Rectal smooth muscle tissue (tissue), 1 donor: ENCODE measurements around the gene ASPRV1.

Experiments used
- H3K27ac ChIP-seq: one replicate; pipeline ENCODE4 v1.7.0; 2013; ENCODE audit warnings: low read depth, low read length, inconsistent platforms
- H3K27me3 ChIP-seq: one replicate; pipeline ENCODE4 v1.7.0; 2013; ENCODE audit warnings: low read length; ENCODE audit not compliant: control insufficient read depth, insufficient read depth
- H3K36me3 ChIP-seq: one replicate; pipeline ENCODE4 v1.7.0; 2013; ENCODE audit warnings: low read length; ENCODE audit not compliant: control insufficient read depth, insufficient read depth
- H3K4me1 ChIP-seq: one replicate; pipeline ENCODE4 v1.7.0; 2013; ENCODE audit warnings: low read length; ENCODE audit not compliant: control insufficient read depth, insufficient read depth
- H3K4me3 ChIP-seq: one replicate; pipeline ENCODE4 v1.7.0; 2013; ENCODE audit warnings: low read length
- H3K9ac ChIP-seq: one replicate; pipeline ENCODE4 v1.7.0; 2013; ENCODE audit warnings: low read length

The ASPRV1 gene

DNA sequence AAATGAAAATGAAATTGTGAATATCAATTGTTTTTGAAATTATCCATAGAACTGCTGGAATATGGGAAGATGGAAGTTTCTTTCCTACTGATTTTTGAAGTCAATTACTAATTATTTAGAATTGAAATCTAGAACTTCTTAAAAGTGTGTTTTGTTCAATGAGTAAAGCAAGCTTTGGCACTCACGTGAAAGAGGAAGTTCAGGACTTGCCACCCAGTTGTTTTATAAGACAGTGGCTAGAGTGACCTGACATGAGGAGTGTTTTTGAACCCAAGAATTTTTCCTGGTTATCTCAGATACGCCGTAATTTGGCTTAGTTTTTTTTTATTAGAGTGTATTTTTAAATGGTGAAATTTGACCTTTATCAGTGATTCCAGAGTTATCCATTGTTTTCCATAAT is 43.0 kb downstream of the ASPRV1 start:
- no peaks in the 10 kb centered on the region for H3K27me3 ChIP-seq
- no peak overlapping the region for H3K27ac ChIP-seq
- H3K4me1 ChIP-seq: no peaks in the 10 kb centered on the region
- H3K36me3 ChIP-seq: peaks cover 13% of the 10 kb centered on the region
- no peak overlapping the region for H3K9ac ChIP-seq
- no peak overlapping the region for H3K4me3 ChIP-seq

DNA sequence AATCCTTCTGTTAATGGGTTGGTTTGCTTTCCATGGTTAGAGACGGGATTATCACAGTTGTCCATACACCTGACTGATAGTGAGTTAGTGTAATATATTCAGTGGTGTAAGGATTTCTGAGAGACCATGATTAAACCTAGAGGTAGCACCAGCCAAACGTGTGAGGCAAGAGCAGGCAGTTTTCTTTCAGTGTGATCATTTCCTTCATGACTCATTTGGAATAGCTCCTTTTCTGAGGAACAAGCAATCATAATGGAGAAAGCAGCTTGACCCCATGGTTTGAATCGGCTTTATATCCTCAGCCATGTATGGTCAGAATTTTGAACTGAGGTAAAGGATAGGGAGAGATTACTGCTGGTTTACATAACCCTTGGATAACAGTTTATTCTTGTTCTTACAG is 43.6 kb downstream of the ASPRV1 start:
- no peak overlapping the region for H3K4me3 ChIP-seq
- H3K27me3 ChIP-seq: no peaks in the 10 kb centered on the region
- H3K36me3 ChIP-seq: peaks cover 13% of the 10 kb centered on the region
- no peak overlapping the region for H3K27ac ChIP-seq
- H3K9ac ChIP-seq: no peak overlapping the region
- H3K4me1 ChIP-seq: no peaks in the 10 kb centered on the region

DNA sequence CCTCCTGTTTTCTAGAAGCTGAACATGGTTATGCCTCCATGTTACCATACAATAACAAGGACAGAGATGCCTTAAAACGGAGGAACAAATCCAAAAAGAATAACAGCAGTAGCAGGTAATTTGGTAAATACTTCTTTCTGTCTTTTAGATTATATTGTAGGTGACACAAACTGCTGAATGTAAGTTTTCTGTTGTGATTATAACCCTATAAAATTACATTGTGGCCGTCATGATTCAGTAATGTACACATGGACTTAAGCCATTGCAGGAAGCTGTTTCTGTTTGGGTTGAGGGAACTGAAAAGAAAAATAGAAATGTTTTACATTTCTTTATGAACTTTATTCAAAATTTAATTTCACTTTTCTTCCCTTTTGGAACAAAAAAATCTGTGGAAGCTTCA is 45.3 kb downstream of the ASPRV1 start:
- Histone ChIP-seq H3K4me3 (peak overlapping the region; percentile 79), H3K9ac (no peak overlapping the region), H3K36me3 (peaks cover 9% of the 10 kb centered on the region), H3K27me3 (no peaks in the 10 kb centered on the region), H3K4me1 (peaks cover 2% of the 10 kb centered on the region), H3K27ac (no peak overlapping the region)

DNA sequence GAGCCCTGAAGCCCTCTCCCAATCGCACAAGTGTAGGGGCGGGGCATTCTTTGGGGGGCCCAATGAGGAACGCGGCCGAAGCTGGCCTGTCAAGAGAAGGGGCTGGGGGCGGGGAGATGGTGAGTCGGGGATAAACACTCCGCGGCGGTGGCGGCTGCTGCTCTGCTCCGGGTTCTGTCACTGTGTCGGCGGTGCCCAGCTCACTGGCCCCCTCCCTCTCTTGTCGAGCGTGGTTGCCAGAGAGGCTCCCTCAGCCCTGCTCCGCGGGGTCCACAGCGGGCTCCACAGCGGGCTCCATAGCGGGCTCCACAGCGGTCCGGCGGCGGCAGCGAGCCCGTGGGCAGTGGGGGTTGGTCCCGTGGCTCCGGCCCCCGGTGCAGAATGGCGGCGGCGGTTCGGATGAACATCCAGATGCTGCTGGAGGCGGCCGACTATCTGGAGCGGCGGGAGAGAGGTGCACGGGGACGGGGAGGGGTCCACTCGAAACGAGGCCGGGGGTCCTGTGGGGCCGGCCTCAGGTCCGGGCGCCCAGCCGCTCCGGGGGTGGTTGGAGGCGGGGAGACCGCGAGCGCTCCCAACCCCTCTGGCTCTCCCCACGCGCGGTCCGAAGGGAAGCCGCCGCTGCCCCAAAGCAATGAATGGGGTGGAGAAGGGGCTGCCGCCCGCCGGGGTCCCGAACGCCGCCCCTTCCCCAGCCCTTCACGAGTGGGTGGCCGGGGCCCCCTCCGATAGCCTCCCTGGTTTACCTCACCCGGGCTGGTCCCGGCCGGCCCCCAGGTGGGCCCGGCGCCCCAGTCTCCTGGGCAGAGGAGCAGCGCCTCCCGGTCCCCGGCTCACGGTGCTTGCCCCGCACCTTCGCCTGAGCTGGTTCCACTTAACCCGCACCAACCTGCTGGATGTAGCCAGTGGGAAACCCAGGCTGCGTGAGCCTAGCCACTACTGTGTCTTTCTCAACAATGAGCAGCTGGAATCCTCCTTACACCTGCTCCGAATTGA is 46.2 kb downstream of the ASPRV1 start, which contains the start of gene MXD1:
Gene MXD1 (plus strand): TSS at position 160 of the 996 bp plus-strand sequence. CDS start 222 bp downstream, at position 382.
- peaks cover 6% of the 10 kb centered on the region for H3K36me3 ChIP-seq
- peaks cover 2% of the 10 kb centered on the region for H3K4me1 ChIP-seq
- peak within 1 kb of the TSS; percentile 75 for H3K9ac ChIP-seq

DNA sequence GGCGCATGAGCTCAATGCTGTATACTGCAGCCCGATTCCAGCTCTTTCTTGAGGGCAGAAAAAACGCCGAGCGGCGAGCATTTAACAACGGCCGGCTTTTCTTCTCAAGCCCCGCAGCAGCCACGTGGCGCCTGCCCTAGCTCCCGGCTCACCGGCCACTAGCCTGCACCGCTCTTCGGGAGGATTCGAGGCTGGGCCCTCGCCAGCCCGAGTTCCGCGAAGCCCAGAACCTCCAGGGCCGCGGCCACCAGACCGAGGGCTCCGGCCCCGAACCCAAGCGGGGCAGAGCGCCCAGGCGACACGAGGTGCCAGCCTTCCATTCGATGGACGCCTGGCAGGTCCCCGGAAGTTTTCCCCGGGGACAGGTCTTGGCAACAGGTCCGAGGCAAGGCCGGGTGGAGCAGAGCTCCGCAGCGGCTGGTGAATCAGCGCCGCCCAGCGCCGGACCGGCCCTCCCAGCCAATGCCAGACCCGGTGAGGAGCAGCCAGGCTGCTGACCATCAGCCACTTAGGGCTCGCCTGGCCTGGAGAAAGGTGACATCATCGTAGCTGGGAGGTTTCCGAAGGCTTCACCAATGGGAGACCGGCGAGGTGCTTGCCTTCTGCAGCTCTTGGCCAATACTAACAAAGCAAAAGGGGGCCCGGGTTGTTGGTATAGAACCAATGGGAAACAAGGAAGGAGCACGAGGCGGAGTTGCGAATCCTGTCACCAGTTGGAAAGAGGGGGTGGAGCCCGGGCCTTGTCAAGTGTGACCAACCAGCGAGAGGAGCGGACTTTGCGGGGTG is 47.1 kb downstream of the ASPRV1 start:
- Histone ChIP-seq H3K36me3 (peaks cover 6% of the 10 kb centered on the region), H3K9ac (peak overlapping the region; percentile 75), H3K4me3 (peak overlapping the region; percentile 73), H3K27me3 (no peaks in the 10 kb centered on the region), H3K27ac (peak overlapping the region; percentile 93), H3K4me1 (peaks cover 2% of the 10 kb centered on the region)

More for the DNA sequence above, 46.2 kb downstream of the ASPRV1 start, which contains the start of gene MXD1:
- Histone ChIP-seq H3K27ac (peak within 1 kb of the TSS; percentile 93), H3K27me3 (no peaks in the 10 kb centered on the region), H3K4me3 (peak within 1 kb of the TSS; percentile 79)

DNA sequence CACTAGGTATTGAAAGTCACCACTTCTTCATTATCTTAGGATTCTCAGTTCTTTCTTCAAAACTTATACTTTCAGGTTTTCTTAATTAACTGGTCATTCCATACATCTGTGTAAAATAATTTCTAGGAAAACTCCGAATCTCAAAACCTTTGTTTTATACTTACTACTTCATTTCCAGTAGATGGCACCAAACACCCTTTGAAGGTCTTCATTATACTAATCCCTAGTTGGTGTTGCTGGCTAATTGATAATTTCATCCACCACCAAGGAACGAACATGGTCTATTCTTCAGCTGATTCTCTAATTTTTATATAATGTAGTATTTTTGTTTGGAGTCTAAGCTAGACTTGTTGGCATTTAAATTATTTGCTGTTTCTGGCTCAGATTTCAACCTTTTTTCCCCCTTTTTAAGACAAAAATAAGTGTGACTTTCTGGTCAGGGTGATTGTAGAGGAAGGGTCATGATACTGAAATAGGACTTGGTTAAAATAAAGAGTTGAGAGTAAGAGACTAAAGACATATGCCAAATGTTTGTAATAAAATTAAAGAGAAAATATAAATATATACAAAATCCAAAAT is 49.4 kb downstream of the ASPRV1 start:
- no peaks in the 10 kb centered on the region for H3K27me3 ChIP-seq
- H3K36me3 ChIP-seq: peaks cover 3% of the 10 kb centered on the region
- no peak overlapping the region for H3K9ac ChIP-seq
- no peak overlapping the region for H3K27ac ChIP-seq
- no peak overlapping the region for H3K4me3 ChIP-seq
- H3K4me1 ChIP-seq: peaks cover 2% of the 10 kb centered on the region
